ENCODE measurements around the gene SLC1A2. TPM values are rescaled to one million over a fixed set of nuclear protein-coding genes. Genes with fewer than 3 reads are reported as not detected.
A peak's percentile ranks its signal among the peaks of the same experiment; 100 is the strongest.

The SLC1A2 gene
- total and polyA plus RNA-seq, 11 donors: 0.80 to 23.5 (median 5.2) TPM

GRCh38 chr11:35248558-35249323 lies 170.6 kb downstream of the SLC1A2 start:
- DNase-seq (no peak), ATAC-seq (no peak)
- no peaks in the 10 kb centered on the region for H3K9me3 ChIP-seq
- H3K36me3 ChIP-seq: no peaks in the 10 kb centered on the region
- no peak overlapping the region for H3K4me3 ChIP-seq
- intact Hi-C loops (cut with DNase I): loop anchor here in 5 of 10 donors (5.0 to 10.0 kb wide), 4 partner anchors 116 to 136 kb away; no protein-coding TSS in a partner anchor
- TF ChIP-seq CTCF (IDR thresholded peaks at IDR 0.05) (no peak), POLR2A (IDR thresholded peaks at IDR 0.05) (no peak)
- peaks cover 0 to 32% (median 16%) of the 10 kb centered on the region in 12 donors for H3K4me1 ChIP-seq
- H3K27ac ChIP-seq: peak overlapping the region in 1 of 12 donors; percentile 43
- no peaks in the 10 kb centered on the region for H3K27me3 ChIP-seq
- 67 to 80% (median 73%) methylated on average over 4 of the region's 4 CpGs for WGBS, 4 donors

GRCh38 chr11:35247863-35248262 lies 171.5 kb downstream of the SLC1A2 start:
- TF ChIP-seq POLR2A (IDR thresholded peaks at IDR 0.05) (no peak), CTCF (IDR thresholded peaks at IDR 0.05) (no peak)
- Histone ChIP-seq H3K27me3 (no peaks in the 10 kb centered on the region), H3K9me3 (no peaks in the 10 kb centered on the region), H3K27ac (peak overlapping the region in 8 of 12 donors; percentile 65 to 91 (median 79)), H3K4me3 (no peak overlapping the region), H3K36me3 (no peaks in the 10 kb centered on the region), H3K4me1 (peaks cover 0 to 29% (median 16%) of the 10 kb centered on the region in 12 donors)
- no peak for DNase-seq
- intact Hi-C loops (cut with DNase I): loop anchor here in 5 of 10 donors (5.0 to 10.0 kb wide), 4 partner anchors 117 to 137 kb away; no protein-coding TSS in a partner anchor
- no peak for ATAC-seq
- 82 to 93% (median 91%) methylated on average over 3 of the region's 3 CpGs for WGBS, 4 donors

- 83 to 90% (median 87%) methylated on average over 3 of the region's 3 CpGs for WGBS, 4 donors
- peak in 3 of 4 donors; percentile 14 to 50 (median 35) for ATAC-seq
- H3K36me3 ChIP-seq: no peaks in the 10 kb centered on the region
- H3K27me3 ChIP-seq: no peaks in the 10 kb centered on the region
- H3K27ac ChIP-seq: peak overlapping the region in 11 of 12 donors; percentile 19 to 91 (median 73)
- H3K4me3 ChIP-seq: no peak overlapping the region
- no peaks in the 10 kb centered on the region for H3K9me3 ChIP-seq
- intact Hi-C loops (cut with DNase I): loop anchor here in 5 of 10 donors (5.0 to 10.0 kb wide), 4 partner anchors 117 to 137 kb away; no protein-coding TSS in a partner anchor
- H3K4me1 ChIP-seq: peaks cover 0 to 29% (median 16%) of the 10 kb centered on the region in 12 donors
- no peak for TF ChIP-seq POLR2A (IDR thresholded peaks at IDR 0.05)
- no peak for TF ChIP-seq CTCF (IDR thresholded peaks at IDR 0.05)
- no peak for DNase-seq
Observed at GRCh38 chr11:35247428-35247827, 171.9 kb downstream of the SLC1A2 start.

DNA sequence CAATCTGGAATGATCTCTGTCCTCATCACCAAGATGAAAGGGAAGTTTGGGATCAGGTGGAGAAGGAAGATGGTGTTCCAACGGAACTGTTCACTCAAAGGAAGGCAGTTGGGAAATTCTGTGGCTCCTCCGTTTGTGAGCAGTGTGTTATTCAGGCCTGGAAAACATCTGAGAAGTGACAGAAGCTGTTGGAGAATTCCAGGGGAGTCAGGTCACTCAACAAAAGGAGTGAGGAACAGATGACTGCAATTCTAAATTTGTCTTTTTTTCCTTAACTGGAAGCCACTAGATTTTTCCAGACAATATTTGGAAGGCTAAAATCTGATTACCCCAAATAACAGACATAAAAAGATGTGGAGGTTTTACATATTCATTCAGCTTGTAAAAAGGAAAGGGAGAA lies 172.6 kb downstream of the SLC1A2 start:
- intact Hi-C loops (cut with DNase I): loop anchor here in 5 of 10 donors (5.0 to 10.0 kb wide), 4 partner anchors 118 to 138 kb away; no protein-coding TSS in a partner anchor
- Histone ChIP-seq H3K4me3 (no peak overlapping the region), H3K27me3 (no peaks in the 10 kb centered on the region), H3K36me3 (no peaks in the 10 kb centered on the region), H3K4me1 (peaks cover 0 to 29% (median 16%) of the 10 kb centered on the region in 12 donors), H3K9me3 (no peaks in the 10 kb centered on the region), H3K27ac (peak overlapping the region; percentile 17 to 91 (median 72))
- 15 to 33% (median 25%) methylated on average over 2 of the region's 2 CpGs for WGBS, 4 donors
- TF ChIP-seq CTCF (IDR thresholded peaks at IDR 0.05): no peak
- TF ChIP-seq POLR2A (IDR thresholded peaks at IDR 0.05): no peak
- ATAC-seq (peak; percentile 80 to 95 (median 91)), DNase-seq (peak in 4 of 5 donors; percentile 29 to 59 (median 46))

All from heart left ventricle (tissue), 16 donors.